Activated CD4-positive, alpha-beta T cell treated with anti-CD3 and anti-CD28 coated beads, Interleukin-10, Interleukin-2, amounts not matched to agents 100 ng/mL and 50 ng/mL, durations not matched to agents 16 hours and 8 hours (primary cell): Measurements from ENCODE around the gene MAP1LC3B.

Experiments
- DNase-seq: peaks from one replicate; pipeline ENCODE4 v3.0.0-alpha.2; 2020

Gene MAP1LC3B

DNA sequence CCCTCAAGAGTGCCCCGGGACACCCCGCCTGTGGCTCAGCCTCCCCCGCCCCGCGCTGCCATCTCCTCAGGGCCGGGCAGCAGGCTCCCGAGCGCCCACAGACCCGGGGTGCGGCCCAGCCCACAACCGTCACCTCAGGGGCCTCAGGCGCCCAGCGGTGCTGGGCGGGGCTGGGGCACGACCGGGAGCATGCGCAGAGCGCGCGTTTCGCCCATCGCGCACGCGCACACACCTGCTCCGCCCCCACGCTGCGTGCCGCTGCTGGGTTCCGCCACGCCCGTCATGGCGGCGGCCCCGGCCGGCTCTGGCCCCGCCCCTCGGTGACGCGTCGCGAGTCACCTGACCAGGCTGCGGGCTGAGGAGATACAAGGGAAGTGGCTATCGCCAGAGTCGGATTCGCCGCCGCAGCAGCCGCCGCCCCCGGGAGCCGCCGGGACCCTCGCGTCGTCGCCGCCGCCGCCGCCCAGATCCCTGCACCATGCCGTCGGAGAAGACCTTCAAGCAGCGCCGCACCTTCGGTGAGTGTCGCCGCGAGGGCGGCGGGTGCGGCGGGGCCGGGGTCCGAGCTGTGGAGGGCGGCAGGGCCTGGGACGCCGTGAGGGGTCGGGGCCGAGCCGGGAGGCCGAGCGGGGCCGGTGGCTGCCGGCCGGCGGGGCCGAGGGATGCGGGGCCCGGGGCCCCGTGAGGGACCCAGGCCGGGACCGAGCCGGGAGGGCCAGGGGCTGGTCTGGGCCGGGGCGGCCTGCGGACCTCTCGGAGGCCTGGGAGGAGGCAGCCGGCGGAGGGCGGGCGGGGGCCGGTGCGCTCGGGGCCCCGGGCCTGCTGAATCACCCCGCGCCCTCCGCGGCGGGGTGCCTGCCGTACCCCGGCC is at the start of gene MAP1LC3B:
TSS of gene MAP1LC3B (plus strand) at position 387 of the 871 bp plus-strand sequence. CDS start at position 479, 92 bp downstream.
- DNase-seq, result peak; percentile 99

DNA sequence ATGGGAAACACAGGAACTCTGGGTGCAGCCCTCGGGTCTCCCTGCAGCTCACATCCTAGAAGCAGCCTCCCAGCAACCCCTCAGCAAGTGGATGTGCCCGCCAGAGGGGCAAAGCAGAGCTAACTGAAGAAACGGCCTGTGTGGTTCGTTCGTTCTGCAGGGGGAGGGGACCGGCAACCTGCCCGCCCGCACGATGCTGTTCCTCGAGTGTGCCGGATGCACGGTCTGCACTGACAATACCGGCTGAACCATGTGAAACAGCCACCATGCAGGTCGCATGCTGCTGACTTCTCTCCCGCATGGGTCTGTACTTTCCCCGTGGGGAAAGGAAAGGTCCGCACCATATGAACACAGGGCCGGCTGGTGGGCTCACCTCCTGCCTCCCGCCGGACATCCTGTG is 49.6 kb upstream of the MAP1LC3B start:
- DNase-seq, result no peak

DNA sequence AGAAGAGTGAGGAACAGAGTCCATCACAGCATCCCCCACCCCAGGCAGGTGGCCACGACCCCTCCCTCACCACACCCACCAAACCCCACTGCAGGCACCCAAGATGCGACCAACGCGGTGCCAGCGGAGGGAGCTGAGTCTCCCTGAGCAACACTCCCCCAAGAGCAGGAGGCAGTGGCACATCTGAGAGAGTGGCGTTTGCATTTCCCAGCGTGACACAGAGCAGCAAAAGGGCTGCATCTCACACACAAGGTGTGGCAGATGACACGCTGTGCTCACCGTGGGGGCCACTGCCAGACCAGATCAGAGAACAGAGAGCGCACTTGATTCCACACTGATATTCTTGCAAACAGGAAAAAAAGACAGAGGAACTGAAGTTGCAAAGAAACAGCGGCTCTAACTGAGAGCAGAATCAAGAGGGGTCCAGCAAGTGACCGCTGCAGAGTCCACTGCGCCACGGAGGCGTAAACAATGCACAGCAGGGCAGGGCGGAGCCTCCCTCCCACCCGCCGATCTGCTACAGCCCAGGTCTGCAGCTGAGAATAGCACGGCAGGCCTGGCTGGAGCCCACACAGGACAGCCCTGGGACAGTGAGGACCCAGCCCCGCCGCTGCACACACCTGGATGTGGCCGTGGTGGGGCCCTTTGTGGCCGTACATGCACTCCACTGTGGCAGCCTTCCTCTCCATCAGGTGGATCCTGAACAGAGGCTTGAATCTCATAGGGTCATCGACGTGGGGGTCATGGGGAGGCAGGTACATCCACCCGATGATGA is 49.0 kb upstream of the MAP1LC3B start:
- DNase-seq, result no peak

DNA sequence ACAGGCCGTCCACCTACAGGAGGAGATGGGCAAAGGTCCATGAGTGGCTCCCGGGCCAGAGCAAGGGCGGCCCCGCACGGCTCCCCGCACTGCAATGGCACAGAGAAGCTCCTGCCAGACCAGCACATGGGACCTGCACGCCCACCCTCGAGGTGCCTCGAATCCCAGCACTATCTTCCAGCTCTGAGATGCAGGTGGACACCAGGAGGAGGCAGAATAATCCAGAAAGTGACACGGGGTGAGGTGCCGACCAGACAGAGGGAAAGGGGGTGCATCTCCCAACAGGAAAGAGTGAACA is 48.4 kb upstream of the MAP1LC3B start:
- no peak for DNase-seq

DNA sequence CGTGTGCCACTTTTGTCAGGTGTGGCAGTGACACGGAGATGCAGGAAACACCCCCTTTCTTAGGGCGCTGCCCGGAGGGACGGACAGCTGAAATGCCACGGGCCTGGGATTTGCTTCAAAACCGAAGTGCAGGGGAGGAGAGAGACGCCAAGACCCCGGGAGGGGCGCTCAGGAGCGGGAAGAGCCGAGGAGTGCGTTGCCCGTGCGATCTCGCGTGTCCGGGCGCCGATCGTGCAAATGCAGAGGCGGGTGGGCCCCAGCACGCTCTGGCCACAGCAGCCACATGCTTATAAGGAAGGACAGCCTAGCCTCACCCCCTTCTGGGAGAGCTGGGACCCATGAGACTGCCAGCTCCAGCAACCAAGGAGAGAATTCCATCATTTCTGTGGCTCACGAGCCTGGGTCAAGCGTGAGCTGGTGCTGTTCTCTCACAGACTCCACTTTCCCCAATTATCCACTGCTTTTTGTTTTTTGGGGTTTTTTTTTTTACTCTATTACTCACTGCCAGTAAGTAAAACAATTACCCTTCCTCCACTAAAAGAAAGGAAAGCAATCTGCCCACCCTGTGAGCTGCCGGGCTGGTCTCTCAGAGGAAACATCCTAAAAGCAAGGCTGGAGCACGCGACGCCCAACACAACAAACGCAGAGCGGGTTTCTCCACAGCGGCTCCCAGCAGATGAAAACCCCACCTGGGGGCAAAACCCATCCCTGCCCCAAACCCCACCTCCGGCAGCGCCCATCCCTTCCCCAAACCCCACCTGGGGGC is 47.8 kb upstream of the MAP1LC3B start:
- no peak for DNase-seq

DNA sequence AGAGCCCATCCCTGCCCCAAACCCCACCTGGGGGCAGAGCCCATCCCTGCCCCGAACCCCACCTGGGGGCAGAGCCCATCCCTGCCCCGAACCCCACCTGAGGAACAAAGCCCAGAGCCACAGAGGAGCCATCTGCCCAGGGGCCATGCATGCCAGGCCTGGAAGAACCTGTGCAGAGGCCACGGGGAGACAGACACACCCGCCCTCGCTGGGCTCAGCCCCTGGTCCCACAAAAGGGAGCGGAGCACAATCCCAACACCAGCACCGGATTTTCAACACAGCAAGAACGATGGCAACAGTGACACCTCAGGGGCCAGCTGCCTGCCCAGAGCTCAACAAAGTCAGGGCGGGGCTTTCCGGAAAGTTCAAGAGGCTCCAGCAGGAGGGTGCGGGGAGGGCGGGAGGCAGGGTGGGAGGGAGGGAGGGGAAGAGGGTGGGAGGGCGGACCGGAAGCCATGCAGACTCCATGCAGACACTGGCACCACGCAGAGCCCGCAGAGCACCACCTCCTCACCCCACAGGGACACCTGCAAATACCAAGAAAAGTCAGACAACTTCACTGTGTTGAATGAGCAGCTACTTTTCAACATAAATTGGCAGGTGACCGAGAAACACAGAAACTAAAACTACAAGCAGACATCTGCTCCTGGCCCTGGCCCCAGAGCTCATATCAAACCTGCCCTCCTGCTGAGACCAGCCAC is 47.1 kb upstream of the MAP1LC3B start:
- DNase-seq, result peak; percentile 67

DNA sequence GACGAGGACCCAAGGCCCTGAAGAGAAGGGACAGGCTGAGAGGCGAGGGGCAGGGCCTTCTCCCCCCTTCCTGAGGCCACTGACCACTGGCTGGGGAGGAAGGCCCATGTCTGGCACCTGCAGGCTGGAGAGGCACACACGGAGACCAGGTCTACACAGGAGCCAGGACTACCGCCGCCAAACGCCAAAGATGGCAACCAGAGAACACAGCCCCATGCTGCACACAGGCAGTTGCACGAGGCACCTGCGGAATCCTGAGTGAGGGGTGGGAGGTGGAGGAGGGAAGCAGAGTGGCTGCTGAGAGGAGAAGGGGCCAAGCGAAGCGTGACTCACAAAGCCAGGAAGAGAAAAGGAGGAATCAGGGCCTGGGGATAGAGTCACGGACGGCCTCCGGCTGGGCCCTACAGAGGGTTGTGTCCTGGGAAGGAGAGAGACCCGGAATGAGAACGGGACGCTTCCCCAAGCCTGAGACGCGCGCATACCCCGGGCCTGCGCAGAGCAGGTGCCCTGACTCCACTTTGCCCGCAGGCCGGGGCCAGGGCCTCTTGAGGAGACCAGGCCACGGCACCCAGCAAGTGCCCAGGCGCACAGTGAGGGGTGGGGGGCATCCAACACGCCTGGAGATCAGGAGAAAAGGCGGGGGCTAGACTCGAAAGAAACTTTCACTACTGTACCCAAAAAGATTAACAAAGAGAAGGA is 46.3 kb upstream of the MAP1LC3B start:
- DNase-seq, result no peak

DNA sequence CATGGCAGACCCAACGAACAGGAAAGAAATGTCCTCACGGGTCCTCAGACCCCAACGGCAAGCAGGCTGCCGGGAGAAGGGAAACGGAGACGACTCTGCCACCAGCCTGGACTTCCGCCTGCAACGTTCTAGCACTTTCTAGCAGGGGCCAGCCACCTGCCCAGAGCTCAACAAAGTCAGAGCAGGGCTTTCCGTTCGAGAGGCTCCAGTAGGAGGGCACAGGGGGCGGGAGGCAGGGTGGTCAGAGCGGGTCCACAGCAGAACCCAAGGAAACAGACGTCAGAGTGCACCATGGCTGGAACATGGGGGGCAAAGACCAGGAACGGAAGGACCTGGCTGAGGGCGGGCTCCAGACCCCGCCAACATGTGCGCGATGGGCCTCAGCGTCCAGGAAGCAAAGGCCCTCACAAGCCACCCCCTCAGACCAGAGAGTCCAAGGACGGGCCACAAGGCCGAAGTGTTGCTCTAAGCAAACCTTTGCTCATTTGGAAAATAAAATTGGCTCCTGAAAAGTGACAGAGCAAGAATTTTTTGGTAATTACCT is 45.5 kb upstream of the MAP1LC3B start:
- DNase-seq, result no peak

DNA sequence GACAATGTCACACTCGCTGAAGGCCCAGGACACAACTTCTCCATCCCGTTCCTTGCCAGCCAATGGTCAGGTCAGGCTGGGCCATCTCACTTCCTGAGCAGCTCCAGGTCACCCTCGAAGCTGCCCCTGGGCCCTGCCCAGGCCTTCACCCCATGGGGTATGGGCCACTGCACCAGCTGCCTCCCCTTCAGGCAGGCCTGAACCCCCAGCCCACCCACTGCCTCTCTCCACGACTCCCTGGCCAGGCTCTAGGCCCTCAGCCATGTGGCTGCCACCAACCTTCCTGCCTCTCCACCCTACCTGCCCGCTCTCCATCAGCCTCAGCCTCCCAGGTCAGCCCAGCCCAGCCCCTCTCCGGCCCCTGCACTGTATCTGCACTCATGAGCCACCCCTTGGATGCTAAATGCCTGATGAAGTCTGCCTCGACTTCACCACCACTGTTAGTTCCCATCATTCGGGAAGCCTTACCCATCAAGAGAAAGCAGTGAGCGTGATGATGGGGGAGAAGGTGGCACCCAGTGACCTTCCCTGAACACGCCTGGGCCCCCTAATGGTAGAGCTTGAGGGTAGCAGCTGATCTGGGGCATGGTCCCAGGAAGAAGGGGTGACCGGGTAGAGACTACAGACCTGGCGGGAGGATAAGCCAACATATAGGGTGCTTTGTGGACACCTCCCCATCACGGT is 44.1 kb upstream of the MAP1LC3B start:
- no peak for DNase-seq

DNA sequence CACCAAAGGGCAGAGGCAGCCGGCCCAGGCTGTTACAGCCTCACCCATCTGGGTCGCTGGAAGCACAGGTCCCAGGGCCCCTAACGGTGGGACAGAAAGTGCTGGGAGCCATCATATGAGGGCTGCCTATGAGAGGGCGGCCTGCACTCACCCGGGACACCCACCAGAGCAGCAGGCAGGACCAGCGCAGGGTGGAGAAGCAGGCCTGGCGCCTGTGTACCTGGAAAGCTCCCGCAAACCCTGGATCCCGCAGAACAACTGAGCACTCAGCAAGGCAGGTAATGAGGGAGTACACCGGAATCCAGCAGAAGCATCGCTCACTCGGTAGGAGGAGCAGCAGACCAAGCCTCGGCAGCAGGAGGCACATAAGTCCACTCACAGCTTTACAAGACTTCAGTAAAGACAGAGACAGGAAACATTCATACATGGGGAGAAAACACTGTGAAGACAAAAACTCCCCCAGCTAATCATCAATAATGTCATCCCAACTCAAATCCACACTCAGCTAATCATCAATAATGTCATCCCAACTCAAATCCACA is 43.4 kb upstream of the MAP1LC3B start:
- no peak for DNase-seq

DNA sequence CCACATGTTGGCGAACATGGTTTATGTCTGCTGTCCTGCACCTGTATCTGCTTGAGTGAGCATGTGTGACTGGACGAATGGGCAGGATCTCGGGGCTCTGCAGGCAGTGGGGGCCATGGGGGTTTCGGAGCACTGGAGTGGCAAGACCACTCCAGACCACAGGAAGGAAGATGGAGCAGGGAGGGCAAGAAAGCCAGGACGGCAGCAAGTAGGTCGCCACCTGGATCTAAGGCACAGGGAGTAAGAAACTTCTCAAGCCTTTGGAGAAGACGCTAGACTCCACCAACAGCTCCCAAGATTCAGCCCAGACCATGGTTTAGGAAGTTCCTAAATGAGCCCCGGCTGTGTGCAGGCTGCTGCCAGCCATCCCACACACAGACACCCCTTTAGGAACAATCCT is 42.1 kb upstream of the MAP1LC3B start:
- no peak for DNase-seq

DNA sequence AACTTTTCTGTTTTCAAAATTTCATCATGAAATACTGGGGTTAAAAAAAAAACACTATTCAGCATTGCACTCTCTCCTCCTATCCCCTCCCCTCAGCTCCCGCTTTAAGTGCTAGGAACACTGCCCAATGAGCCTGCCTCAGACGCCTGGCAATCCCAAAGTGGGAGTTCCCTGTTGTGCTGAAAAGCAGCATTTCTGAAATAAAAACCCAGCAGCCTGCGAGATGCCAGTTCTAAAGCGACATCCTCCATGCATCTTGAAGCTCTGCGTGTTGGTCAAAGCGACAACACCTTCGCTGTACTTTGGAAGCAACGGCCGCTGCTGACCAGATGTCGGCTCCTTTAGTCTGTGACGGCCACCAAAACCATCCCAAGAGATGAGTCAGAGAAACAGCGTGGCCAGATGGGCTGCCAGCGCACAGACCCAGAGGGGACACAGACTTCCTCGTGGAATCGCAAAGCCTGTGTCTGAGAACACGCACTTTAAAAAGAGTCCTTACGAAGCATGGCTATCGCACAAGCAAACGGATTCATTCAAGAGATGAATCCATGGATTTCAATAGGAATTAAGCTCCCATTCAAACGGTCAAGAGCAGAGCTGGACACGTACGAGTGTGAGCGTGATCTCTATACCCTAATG is 41.3 kb upstream of the MAP1LC3B start:
- no peak for DNase-seq

DNA sequence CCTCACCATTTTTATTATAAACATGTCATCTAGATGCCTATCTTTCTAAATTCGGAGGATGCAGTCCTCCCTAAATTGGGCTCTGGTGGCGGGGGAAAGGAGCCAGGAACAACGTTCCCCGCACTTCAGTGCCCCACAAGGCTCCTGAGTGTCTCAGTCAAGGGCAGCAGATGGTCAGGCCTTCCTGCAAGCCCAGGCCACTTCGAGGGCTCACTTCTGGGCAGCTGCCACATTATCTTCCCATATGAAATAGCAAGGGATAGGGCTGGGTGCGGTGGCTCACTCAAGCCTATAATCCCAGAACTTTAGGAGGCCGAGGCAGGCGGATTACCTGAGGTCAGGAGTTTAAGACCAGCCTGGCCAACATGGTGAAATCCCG is 40.8 kb upstream of the MAP1LC3B start:
- DNase-seq, result no peak

DNA sequence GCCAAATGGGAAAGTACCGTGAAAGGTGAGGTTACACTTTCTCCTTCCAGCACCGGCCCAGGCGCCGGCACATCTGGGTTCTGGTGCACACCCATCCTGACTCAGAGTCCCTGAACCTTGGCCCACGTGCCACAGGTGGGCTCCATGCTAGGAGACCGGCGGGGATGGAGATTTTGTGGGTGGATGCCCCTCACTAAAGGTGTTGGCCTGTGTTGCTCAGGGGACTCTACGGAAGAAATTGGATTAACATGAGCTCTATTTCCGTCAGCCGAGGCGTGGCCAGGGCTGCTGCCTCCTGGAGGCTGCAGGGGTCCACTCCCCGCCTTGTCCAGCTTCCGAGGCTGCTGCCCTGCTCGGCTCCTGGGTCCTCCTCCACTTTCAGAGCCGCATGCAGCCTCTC is 39.3 kb upstream of the MAP1LC3B start:
- no peak for DNase-seq

DNA sequence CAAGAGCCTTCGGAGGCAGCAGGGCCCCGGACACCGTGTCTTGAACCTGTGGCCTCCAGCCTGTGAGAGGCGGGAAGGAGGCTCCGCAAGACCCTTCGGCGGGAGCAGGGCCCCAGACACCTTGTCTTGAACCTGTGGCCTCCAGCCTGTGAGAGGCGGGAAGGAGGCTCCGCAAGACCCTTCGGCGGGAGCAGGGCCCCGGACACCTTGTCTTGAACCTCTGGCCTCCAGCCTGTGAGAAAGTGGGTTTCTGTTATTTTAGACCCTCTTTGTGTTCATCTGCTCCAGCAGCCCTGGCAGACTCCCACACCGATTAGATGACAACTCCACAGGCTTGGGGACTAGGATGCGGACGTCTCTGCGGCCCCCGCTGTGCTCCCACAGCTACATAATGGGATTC is 38.5 kb upstream of the MAP1LC3B start:
- no peak for DNase-seq

DNA sequence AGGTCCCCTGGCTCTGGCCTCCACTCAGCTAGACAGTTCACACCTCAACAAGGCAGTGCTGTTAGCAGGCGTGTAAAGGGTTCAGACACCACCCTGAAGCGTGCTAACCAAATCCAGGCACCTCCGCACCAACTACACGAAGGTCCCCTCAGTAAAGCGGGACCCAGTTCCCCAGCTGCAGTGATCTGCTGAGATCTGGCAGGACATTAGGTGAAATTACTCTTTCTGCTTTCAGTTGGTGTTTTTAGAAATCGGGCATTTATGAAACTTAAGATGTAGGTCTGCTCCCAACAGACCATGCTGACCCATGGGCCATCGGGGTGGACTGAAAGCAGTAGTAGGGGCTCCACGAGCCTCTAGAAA is 35.7 kb upstream of the MAP1LC3B start:
- DNase-seq, result no peak

DNA sequence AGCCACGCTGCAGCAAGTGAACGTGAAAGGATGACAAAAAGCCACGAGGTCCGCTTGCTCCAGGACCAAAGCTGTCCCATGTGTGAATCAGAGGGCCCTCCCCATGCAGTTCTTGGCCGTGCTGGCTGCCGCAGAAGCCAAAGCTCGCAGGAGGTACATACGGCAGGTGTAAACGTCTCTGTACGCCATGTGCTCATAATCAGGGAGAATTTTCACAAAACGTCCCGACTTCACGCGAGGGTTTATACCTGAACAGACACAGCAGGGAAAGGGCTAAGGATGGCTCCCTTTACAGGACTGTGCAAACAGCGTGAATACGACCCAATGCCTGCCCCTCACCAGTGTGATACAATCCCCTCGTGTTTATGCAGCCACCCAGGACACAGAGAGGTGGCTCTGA is 33.9 kb upstream of the MAP1LC3B start:
- DNase-seq, result no peak

DNA sequence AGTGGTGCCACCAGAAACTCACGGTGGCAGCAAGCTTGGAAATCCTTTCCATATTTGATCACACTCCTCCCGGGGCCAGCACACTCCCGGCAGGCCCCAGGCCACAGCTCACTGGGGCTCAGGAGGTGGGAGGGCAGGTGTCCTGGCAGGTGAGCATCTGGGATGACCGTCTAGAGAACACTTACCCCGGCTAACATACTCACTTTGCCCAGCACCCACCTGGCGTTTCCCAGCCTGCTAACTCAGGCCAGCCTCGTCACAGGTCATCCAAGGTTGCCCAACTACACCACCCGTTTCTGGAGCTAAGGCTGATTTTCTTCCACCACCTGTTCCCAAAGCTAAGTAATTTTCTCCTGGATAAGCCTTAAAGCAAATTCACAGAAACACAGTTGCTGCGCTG is 33.4 kb upstream of the MAP1LC3B start:
- DNase-seq, result no peak

DNA sequence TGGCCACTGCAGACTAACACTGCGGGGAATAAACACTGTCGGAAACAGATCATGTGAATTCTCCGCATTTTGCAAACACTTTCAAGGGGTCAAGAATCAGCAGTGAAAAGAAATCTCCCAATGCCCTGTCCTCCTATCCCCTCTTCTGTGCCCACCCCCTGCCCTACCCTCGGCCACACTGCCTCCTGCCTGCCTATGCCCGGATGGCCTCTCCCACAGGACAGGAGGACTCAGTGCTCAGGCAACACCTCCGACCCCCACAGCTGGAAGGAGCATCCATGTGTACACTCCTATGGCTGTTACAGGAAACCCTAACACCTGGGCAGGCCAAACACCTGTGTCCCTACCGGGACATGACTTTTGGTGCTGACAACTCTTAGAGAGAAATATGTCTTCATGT is 33.0 kb upstream of the MAP1LC3B start:
- DNase-seq, result no peak

DNA sequence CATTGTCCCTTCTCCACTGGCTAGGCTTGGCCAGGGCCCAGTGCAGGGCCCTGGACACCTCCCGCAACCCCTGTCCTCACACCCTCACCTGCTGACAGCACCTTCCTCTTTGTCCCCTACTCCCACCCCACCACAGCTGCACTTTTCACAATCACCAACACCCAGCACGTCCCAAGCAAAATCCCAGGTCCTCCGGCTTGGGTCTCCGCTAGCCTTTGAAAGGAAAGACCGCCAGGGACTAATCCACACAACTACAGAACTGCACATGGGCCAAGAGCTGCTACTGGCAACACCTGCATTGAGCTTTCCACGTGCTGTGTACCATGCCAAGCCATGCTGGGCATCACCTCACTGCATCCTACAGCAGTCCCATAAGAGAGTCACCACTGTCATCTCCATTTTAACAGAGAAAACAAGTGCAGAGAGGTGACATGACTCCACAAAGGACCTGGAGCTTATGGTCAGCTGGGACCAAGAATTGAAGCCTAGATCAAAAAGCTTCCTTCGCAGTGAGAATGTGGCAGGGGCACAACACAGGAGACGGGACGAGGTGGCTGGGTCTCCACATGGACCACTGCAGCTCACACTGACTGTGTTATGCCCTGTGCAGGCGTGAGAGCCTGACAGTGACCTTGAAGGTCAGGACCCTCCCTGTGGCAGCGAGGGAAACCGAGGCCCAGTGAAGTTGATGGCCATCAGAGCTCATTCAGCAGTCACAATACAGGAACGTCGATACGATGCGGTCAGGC is 31.1 kb upstream of the MAP1LC3B start:
- no peak for DNase-seq
